Osteoblast (primary cell): ENCODE data around the gene TAOK1. TPM values are rescaled to one million over a fixed set of nuclear protein-coding genes. Genes with fewer than 3 reads are reported as not detected.
"Not testable (repeated sequence)": the region's sequence is repeated elsewhere in the genome, so short reads cannot be mapped to it uniquely, and the experiment has no call there.

Experiments used
- DNase-seq: peaks from one replicate; pipeline ENCODE4 v3.0.0; 2011; ENCODE audit warnings: low spot score, mixed read lengths; ENCODE audit not compliant: insufficient read length; ENCODE audit errors: missing footprints
- H2AFZ ChIP-seq: 2 replicates; pipeline ENCODE4 v1.6.0; 2011; ENCODE audit warnings: mild to moderate bottlenecking, low read length
- H3K27ac ChIP-seq: 2 replicates; pipeline ENCODE4 v1.5.1; 2011; ENCODE audit warnings: mild to moderate bottlenecking, low read depth, low read length, moderate library complexity
- H3K27me3 ChIP-seq: 2 replicates; pipeline ENCODE4 v1.6.0; 2012; ENCODE audit warnings: mild to moderate bottlenecking, control low read depth, inconsistent platforms, low read length, moderate library complexity; ENCODE audit not compliant: insufficient read depth
- H3K36me3 ChIP-seq: 2 replicates; pipeline ENCODE4 v1.5.1; 2011; ENCODE audit warnings: mild to moderate bottlenecking, low read length, control low read depth, moderate library complexity; ENCODE audit not compliant: insufficient read depth
- H3K4me1 ChIP-seq: 2 replicates; pipeline ENCODE4 v1.5.1; 2011; ENCODE audit warnings: mild to moderate bottlenecking, low read length, control low read depth, moderate library complexity; ENCODE audit not compliant: insufficient read depth
- H3K4me2 ChIP-seq: 2 replicates; pipeline ENCODE4 v1.6.0; 2011; ENCODE audit warnings: mild to moderate bottlenecking, low read length; ENCODE audit not compliant: insufficient read depth
- H3K4me3 ChIP-seq: fragments of 200-600 bp; sonication (generic); 3 replicates; pipeline ENCODE4 v1.5.1; 2012; ENCODE audit warnings: mild to moderate bottlenecking, low read length, inconsistent platforms; ENCODE audit not compliant: insufficient read depth
- H3K79me2 ChIP-seq: 2 replicates; pipeline ENCODE4 v1.6.0; 2012; ENCODE audit warnings: mild to moderate bottlenecking, low read length, control low read depth, inconsistent platforms; ENCODE audit not compliant: insufficient read depth
- H3K9me3 ChIP-seq: 2 replicates; pipeline ENCODE4 v1.5.1; 2011; ENCODE audit warnings: low read depth, low read length, control low read depth
- H4K20me1 ChIP-seq: 2 replicates; pipeline ENCODE4 v1.6.0; 2012; ENCODE audit warnings: mild to moderate bottlenecking, low read length, control low read depth; ENCODE audit not compliant: insufficient read depth
- CTCF ChIP-seq: IDR thresholded peaks from 2 replicates; pipeline ENCODE4 v1.5.1; 2011; ENCODE audit warnings: mild to moderate bottlenecking, low read depth, low read length, moderate library complexity; ENCODE audit errors: extremely low read depth
- total RNA-seq: library from RNA; depleted of rRNA; stranded (reverse); fragments of >200 nt; gene quantifications from 2 replicates; pipeline ENCODE4 v1.2.3, GENCODE V29; 2012

Gene TAOK1
- total RNA-seq, 1 donor: 68.4 TPM

- Histone ChIP-seq H2AFZ (no peak overlapping the region), H4K20me1 (no peaks in the 10 kb centered on the region), H3K79me2 (no peaks in the 10 kb centered on the region), H3K27ac (no peak overlapping the region), H3K9me3 (no peaks in the 10 kb centered on the region), H3K4me1 (peaks cover 4% of the 10 kb centered on the region), H3K4me3 (no peak overlapping the region), H3K36me3 (no peaks in the 10 kb centered on the region), H3K4me2 (no peak overlapping the region), H3K27me3 (peaks cover 29% of the 10 kb centered on the region)
- TF ChIP-seq CTCF: no peak
- no peak for DNase-seq
Measured at GRCh38 chr17:29344201-29344856, 45.8 kb upstream of the TAOK1 start.

- H3K4me2 ChIP-seq: no peak overlapping the region
- H2AFZ ChIP-seq: no peak overlapping the region
- no peak overlapping the region for H3K4me3 ChIP-seq
- no peaks in the 10 kb centered on the region for H3K9me3 ChIP-seq
- no peaks in the 10 kb centered on the region for H3K79me2 ChIP-seq
- no peak for TF ChIP-seq CTCF
- peaks cover 4% of the 10 kb centered on the region for H3K4me1 ChIP-seq
- no peak for DNase-seq
- H3K27me3 ChIP-seq: peaks cover 29% of the 10 kb centered on the region
- no peaks in the 10 kb centered on the region for H4K20me1 ChIP-seq
- no peak overlapping the region for H3K27ac ChIP-seq
- H3K36me3 ChIP-seq: no peaks in the 10 kb centered on the region
Measured at GRCh38 chr17:29345066-29345465, 45.1 kb upstream of the TAOK1 start.

- not testable (repeated sequence) for H3K36me3 ChIP-seq, H3K9me3 ChIP-seq, H3K4me1 ChIP-seq, H3K4me2 ChIP-seq, H2AFZ ChIP-seq, DNase-seq, H4K20me1 ChIP-seq, H3K27ac ChIP-seq, H3K79me2 ChIP-seq, H3K4me3 ChIP-seq
- peaks cover 26% of the 10 kb centered on the region for H3K27me3 ChIP-seq
Measured at GRCh38 chr17:29345470-29345869, 44.7 kb upstream of the TAOK1 start.

GRCh38 chr17:29346462-29346861, 43.7 kb upstream of the TAOK1 start:
- no peak overlapping the region for H2AFZ ChIP-seq

More at GRCh38 chr17:29346462-29346861, 43.7 kb upstream of the TAOK1 start:
- Histone ChIP-seq H3K9me3 (no peaks in the 10 kb centered on the region), H3K27me3 (peaks cover 24% of the 10 kb centered on the region), H3K4me3 (no peak overlapping the region), H3K36me3 (no peaks in the 10 kb centered on the region), H3K79me2 (no peaks in the 10 kb centered on the region), H3K4me2 (no peak overlapping the region), H3K27ac (no peak overlapping the region), H4K20me1 (no peaks in the 10 kb centered on the region), H3K4me1 (peaks cover 4% of the 10 kb centered on the region)
- DNase-seq: no peak
- TF ChIP-seq CTCF: no peak
